Erythroblast (primary cell): ENCODE data around the gene PIERCE2.

Source experiments
- GATA1 ChIP-seq: IDR thresholded peaks from 2 replicates; pipeline ENCODE4 v1.6.1; 2011; ENCODE audit warnings: low read depth, mild to moderate bottlenecking, control low read depth, low read length, moderate library complexity
- POLR2A ChIP-seq: IDR thresholded peaks from 2 replicates; pipeline ENCODE4 v1.6.1; 2011; ENCODE audit warnings: mild to moderate bottlenecking, low read length

GRCh38 chr15:55381595-55381994 is 26.7 kb upstream of the PIERCE2 start:
- no peak for TF ChIP-seq POLR2A
- TF ChIP-seq GATA1, result no peak
